HG02588 (cell line): Measurements from ENCODE around the gene PAAF1.

Experiments
- ATAC-seq: cut with Tn5 transposase; IDR thresholded peaks from one replicate; pipeline ENCODE4 v1.9.1; 2021; ENCODE audit warnings: mild to moderate bottlenecking, moderate library complexity; ENCODE audit not compliant: unreplicated experiment

The PAAF1 gene

DNA sequence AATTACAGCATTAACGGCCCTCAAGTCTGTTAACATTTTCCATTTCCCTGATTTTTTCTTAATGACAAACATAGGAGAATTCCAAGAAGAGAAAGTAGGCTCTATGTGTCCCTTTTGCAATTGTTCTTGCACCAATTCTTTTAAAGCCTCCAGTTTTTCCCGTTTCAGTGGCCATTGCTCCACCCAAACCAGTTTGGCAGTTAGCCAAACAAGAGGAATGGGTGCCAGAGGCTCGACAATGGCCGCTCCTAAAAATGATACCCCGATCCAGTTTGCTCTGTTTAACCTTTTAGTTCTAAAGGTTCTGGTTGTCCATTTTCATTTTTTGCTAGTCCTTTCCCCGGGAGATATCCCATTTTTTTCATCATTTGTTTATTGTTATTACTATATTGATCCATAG lies 67.3 kb downstream of the PAAF1 start:
- no peak for ATAC-seq

- ATAC-seq = no peak
Observed at GRCh38 chr11:73944901-73945300, 68.1 kb downstream of the PAAF1 start.

- ATAC-seq = no peak
Observed at GRCh38 chr11:73945396-73945795, 68.6 kb downstream of the PAAF1 start.

DNA sequence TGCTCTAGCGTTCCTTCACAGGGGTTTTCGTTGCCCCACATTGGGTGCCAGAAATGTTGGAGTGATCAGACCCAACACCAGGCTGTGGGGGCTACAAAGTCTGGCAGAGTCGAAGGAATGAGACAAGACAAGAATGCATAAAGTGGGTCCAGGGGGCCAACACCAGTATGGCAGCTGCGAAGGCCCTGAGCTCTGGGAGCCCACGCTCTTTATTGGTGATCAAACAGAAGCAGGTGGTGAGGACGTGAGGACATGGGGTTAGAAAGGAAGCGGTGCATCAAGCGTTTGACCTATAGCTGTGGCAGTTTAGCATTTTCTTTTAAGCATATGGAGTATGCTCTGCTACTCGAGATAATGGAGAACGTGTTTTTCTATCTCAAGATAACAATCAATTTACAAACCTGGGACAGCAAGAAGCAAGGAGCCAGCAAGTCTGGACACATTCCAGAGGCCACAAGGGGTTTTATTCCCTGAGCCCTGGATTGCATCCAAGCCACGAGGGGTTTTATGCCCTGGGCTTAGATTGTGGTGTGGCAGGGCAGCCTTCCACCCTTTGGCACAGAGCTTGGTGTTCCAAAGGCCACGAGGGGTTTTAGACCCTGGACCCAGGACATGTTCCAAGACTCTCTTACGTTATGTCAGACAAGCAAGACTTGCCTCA lies 70.1 kb downstream of the PAAF1 start:
- no peak for ATAC-seq

DNA sequence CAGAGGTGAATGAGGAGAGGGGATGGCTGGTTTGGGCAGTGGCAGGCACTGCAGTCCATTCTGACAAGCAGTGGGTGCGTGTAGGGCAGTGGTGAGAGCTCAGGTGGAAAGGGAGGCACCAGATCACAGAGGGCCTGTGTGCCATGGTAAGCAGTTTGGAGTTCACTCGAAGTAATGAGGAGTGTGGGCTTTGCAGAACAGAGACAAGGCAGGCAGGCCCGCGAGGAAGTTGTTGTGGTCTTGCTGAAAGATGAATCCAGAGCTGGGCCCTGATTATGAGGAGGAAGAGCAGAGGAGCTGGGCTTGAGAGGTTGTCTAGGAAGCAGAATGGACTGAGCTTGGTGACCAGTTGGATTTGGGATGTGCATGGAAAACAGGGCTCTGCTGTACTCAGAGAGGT lies 72.4 kb downstream of the PAAF1 start:
- no peak for ATAC-seq

DNA sequence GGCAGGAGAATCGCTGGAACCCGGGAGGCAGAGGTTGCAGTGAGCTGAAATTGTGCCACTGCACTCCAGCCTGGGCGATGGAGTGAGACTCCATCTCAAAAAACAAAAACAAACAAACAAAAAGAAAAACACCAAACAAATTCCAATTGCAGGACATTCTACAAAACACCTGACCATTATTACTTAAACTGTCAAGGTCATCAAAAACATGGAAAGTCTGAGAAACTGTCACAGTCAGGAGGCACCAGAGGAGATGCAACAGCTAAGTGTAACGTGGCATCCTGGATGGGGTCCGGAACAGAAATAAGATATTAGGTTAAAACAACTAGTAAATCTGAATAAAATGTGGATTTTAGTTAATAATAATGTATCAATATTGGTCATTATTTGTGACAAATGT lies 73.1 kb downstream of the PAAF1 start:
- ATAC-seq = no peak

DNA sequence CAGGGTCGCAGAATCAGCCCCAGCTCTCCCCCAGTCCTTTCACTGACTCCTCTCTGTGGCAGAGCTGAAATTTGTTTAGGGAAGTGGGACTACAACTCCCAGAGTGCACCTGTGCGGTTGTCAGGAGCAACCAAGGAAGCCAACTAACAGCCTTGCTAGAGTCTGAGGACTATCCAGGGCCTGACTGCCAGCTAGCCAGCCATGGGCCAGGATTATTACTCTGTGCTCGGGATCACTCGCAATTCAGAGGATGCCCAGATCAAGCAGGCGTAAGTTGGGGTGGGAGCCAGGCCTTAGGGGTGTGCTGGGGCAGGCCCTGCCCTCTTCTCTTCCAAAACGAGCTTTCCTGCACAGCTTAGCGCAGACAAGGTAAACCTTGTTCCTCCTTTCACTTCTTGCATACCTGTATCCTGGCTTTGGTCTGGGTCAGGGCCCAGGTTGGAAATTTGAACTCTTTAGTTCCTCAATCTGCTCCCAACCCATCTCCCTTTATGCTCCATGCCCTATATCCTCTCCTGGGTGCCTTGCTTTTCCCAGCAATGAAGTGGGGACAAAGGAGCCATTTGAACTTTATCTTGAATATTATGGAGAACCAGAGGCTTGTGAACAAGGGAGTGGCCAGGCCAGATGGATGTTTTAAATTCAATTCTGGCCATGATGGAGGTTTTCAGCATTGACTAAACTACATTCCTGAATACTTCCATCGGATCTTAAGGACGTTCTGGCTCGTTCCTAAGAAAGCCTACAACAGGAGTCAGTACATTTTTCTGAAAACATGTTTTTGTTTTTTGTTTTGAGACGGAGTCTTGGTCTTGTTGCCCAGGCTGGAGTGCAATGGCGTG lies 74.3 kb downstream of the PAAF1 start, which contains the start of gene DNAJB13:
TSS of gene DNAJB13 (plus strand) at position 158 of the 842 bp plus-strand sequence. CDS start at position 202, 44 bp downstream.
- peak; percentile 80 for ATAC-seq

GRCh38 chr11:73951797-73952196 lies 75.0 kb downstream of the PAAF1 start:
- no peak for ATAC-seq

GRCh38 chr11:73956876-73957653 lies 80.3 kb downstream of the PAAF1 start:
- no peak for ATAC-seq

DNA sequence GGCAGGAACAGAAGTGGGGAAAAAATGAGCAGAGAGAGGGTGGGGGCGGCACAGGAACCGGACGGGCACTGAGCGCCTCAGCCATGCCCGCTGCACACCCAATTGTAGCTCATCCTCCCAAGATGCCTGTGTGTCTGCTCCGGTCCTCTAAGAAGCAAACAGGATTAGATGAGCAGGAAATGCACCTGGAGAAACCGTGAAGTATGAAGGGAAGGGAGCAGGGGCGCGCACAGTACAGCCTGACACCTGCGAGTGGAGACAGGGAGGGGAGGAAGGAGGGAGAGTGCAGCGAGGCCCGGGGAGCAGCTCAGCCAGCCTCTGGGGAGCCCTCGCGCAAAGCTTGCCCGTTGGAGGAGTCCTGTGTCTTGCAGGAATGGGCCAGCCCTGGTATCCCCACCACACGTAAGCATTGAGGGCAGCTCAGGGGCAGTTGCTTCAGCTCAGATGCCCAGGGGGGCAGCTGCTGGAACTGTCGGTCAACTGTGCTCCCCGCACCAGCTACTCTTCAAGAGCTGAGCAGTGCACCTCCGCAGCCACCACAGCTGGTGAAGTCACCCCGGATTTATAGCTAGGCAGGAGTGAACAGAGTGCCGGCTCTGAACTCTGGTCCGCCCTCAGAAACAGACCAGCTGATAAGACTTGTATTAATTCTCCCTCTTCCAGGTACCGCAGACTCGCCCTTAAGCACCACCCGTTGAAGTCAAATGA lies 81.0 kb downstream of the PAAF1 start:
- ATAC-seq = no peak

GRCh38 chr11:73958521-73959141 lies 81.8 kb downstream of the PAAF1 start:
- no peak for ATAC-seq

- no peak for ATAC-seq
Observed at GRCh38 chr11:73961321-73961720, 84.5 kb downstream of the PAAF1 start.

- ATAC-seq = no peak
Observed at GRCh38 chr11:73962101-73962705, 85.4 kb downstream of the PAAF1 start.

GRCh38 chr11:73963861-73964260 lies 87.1 kb downstream of the PAAF1 start:
- ATAC-seq = no peak

DNA sequence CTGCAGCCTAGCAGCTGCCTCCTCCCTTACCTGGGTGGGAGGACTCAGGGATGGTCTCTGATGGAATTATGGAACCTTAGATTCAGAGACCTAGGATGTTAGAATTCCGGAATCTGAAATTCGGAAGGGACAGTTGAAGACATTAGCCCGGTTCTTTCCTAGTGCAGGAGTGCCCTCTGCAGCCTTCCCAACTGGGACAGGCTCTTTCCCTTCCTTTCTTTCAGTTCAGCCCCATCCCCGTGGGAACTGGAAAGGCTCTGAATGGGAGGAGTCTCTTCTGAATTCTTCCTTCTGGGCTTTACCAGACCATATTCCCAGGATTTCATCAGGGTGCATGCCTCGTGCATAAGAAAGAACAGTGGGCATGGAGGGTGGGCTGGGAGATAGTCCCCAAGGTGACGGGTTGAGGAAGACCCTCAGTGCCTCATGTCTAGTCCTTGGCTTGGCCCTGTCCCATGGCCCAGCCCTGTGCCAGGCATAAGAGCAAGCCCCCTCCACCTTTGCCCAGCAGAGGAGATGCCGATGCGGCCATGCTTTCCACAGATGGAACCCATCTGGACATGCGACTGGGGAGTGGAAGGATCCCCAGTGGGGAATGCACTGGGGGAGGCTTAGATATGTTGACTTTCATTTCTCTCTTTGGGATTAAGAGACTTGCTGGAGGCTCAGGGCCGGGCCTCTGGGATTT lies 88.4 kb downstream of the PAAF1 start:
- ATAC-seq = no peak

- ATAC-seq = no peak
Observed at GRCh38 chr11:73965764-73966121, 88.9 kb downstream of the PAAF1 start.

GRCh38 chr11:73968356-73968966 lies 91.7 kb downstream of the PAAF1 start:
- no peak for ATAC-seq

DNA sequence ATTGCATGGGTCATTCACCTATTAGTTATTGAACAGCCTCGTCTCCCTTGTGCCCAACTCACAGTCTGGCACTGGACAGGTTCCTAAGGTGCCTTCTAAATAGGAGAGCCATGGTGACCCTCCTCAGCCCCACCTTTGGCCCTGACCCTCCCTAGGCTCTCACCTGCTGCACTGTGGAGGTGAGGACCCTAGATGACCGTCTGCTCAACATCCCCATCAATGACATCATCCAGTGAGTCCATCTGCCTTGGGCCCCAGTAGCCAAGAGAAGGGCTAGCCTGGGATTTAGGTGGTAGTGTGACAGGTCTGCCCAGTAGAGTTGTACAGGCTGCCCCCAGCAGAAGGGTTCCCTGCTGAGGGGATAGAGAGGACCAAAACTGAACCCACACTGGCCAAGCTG lies 92.3 kb downstream of the PAAF1 start:
- ATAC-seq = no peak
